SU-DHL-6 (cell line): ENCODE results near the gene CTCFL.

Source experiments
- H2AFZ ChIP-seq: fragments of 200-600 bp; sonication (generic); 2 replicates; pipeline ENCODE4 v1.6.1; 2014; ENCODE audit warnings: low read depth, mild to moderate bottlenecking, moderate library complexity, mixed read lengths, antibody characterized with exemption, low read length; ENCODE audit not compliant: severe bottlenecking
- H3F3A ChIP-seq: fragments of 200-600 bp; shearing (Covaris generic); 2 replicates; pipeline ENCODE4 v1.6.0; 2016; ENCODE audit warnings: antibody characterized with exemption, mild to moderate bottlenecking; ENCODE audit not compliant: insufficient read depth
- H3K27ac ChIP-seq: fragments of 200-600 bp; sonication (generic); 2 replicates; pipeline ENCODE4 v1.5.1; 2016; ENCODE audit warnings: low read depth, mild to moderate bottlenecking, low read length, moderate library complexity, mixed read lengths
- H3K27me3 ChIP-seq: fragments of 200-600 bp; sonication (generic), shearing (Covaris generic); 2 replicates; pipeline ENCODE4 v1.6.0; 2014; ENCODE audit warnings: mild to moderate bottlenecking, low read length
- H3K36me3 ChIP-seq: fragments of 200-600 bp; sonication (generic); 2 replicates; pipeline ENCODE4 v1.6.1; 2014; ENCODE audit warnings: mild to moderate bottlenecking, low read length, mixed read lengths
- H3K4me2 ChIP-seq: fragments of 300-600, 200-600 bp; shearing (Covaris generic), sonication (generic); 2 replicates; pipeline ENCODE4 v1.6.0; 2014; ENCODE audit warnings: low read length, low read depth, mild to moderate bottlenecking; ENCODE audit not compliant: poor library complexity, severe bottlenecking
- H3K4me3 ChIP-seq: fragments of 200-600 bp; sonication (generic); 2 replicates; pipeline ENCODE4 v1.5.1; 2014; ENCODE audit warnings: antibody characterized with exemption, low read length, mild to moderate bottlenecking, mixed read lengths; ENCODE audit not compliant: insufficient read depth, poor library complexity, severe bottlenecking
- H3K79me2 ChIP-seq: fragments of 200-600 bp; sonication (generic); 2 replicates; pipeline ENCODE4 v1.6.1; 2014; ENCODE audit warnings: mild to moderate bottlenecking, low read length, moderate library complexity; ENCODE audit not compliant: insufficient read depth
- H3K9ac ChIP-seq: fragments of 200-600 bp; sonication (generic); 2 replicates; pipeline ENCODE4 v1.7.0; 2014; ENCODE audit warnings: mild to moderate bottlenecking, low read length
- H3K9me2 ChIP-seq: fragments of 200-600 bp; sonication (generic); replicated peaks from 2 replicates; pipeline ENCODE4 v1.6.1; 2014; ENCODE audit warnings: low read length; ENCODE audit not compliant: insufficient read depth
- H3K9me3 ChIP-seq: fragments of 200-600 bp; sonication (generic); 2 replicates; pipeline ENCODE4 v1.6.1; 2014; ENCODE audit warnings: low read length, mixed read lengths; ENCODE audit not compliant: insufficient read depth
- H4K20me1 ChIP-seq: fragments of 200-600 bp; sonication (generic); 2 replicates; pipeline ENCODE4 v1.6.1; 2014; ENCODE audit warnings: low read depth, mild to moderate bottlenecking, antibody characterized with exemption, low read length, moderate library complexity, mixed read lengths
- EZH2phosphoT487 ChIP-seq: fragments of 200-600 bp; sonication (generic), shearing (Covaris generic); conservative IDR thresholded peaks from 2 replicates; pipeline ENCODE4 v1.6.1; 2018; ENCODE audit warnings: mild to moderate bottlenecking, antibody characterized with exemption, low read length, moderate library complexity, mixed read lengths
- TF ChIP-seq, protein P1 (sequence below): fragments of 200-600 bp; sonication (generic); IDR thresholded peaks from one replicate; pipeline ENCODE4 v1.5.1; 2017; ENCODE audit warnings: antibody characterized with exemption, mild to moderate bottlenecking, low read length, moderate library complexity; ENCODE audit not compliant: insufficient read depth, poor library complexity, severe bottlenecking

CTCFL gene

GRCh38 chr20:57471496-57472372 is 53.2 kb downstream of the CTCFL start:
- Histone ChIP-seq H3K79me2 (no peaks in the 10 kb centered on the region), H3F3A (no peaks in the 10 kb centered on the region), H3K9me2 (no peaks in the 10 kb centered on the region), H3K27me3 (no peaks in the 10 kb centered on the region; the same call in 1 of the 2 replicates), H3K36me3 (no peaks in the 10 kb centered on the region), H3K9ac (no peak overlapping the region), H4K20me1 (no peaks in the 10 kb centered on the region), H3K9me3 (no peaks in the 10 kb centered on the region), H3K27ac (no peak overlapping the region), H2AFZ (no peak overlapping the region), H3K4me2 (no peak overlapping the region), H3K4me3 (no peak overlapping the region)
- TF ChIP-seq, protein P1, sequence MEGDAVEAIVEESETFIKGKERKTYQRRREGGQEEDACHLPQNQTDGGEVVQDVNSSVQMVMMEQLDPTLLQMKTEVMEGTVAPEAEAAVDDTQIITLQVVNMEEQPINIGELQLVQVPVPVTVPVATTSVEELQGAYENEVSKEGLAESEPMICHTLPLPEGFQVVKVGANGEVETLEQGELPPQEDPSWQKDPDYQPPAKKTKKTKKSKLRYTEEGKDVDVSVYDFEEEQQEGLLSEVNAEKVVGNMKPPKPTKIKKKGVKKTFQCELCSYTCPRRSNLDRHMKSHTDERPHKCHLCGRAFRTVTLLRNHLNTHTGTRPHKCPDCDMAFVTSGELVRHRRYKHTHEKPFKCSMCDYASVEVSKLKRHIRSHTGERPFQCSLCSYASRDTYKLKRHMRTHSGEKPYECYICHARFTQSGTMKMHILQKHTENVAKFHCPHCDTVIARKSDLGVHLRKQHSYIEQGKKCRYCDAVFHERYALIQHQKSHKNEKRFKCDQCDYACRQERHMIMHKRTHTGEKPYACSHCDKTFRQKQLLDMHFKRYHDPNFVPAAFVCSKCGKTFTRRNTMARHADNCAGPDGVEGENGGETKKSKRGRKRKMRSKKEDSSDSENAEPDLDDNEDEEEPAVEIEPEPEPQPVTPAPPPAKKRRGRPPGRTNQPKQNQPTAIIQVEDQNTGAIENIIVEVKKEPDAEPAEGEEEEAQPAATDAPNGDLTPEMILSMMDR, result no peak
- no peak for TF ChIP-seq EZH2phosphoT487

DNA sequence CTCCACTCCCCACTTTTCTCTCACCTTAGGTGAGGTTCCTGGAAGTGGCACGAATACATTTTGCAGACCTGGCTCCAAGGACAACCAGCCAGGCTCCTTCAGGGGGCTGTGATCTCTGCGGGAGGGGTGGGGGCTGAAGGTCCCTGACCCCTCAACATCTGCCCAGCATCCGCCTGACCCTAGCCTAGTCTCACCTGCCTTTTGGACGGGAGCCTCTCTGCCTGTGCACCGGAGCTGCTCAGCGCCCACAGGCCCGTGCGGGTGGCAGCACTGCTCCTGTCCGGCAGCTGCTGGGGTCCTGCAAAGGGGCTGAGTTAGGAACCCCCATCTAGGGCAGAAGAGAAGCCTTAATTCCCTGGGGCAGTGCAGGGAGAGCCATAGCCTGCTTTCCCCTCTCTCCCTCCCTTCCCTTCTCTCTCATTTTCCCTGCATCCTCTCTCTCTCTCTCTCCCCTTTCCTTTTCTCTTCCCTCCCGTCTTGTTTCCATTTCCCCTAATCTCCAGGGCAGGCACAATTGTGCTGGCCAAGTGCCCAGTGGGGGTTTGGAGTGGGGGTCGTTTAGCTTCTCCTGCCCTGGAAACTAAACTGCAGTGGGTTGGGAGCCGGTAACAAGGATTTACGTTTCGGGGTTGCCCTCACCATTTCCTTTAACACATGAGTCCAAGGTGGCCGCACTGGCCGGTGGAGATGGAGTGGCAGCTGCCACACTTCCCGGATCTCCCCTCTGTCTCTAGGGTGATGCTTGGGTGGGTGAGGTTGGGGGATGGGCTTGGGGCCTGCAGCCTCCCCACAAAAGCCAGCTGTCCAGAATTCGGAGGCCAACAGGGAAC is 54.1 kb downstream of the CTCFL start:
- Histone ChIP-seq H3K4me3 (no peak overlapping the region), H3K4me2 (no peak overlapping the region), H3K9ac (no peak overlapping the region)

GRCh38 chr20:57470212-57470522 is 54.8 kb downstream of the CTCFL start:
- Histone ChIP-seq H3K27me3 (no peaks in the 10 kb centered on the region; the same call in 1 of the 2 replicates), H3F3A (no peaks in the 10 kb centered on the region), H3K27ac (no peak overlapping the region), H3K4me2 (no peak overlapping the region), H3K4me3 (no peak overlapping the region), H3K79me2 (no peaks in the 10 kb centered on the region), H3K9me3 (no peaks in the 10 kb centered on the region), H3K9ac (no peak overlapping the region), H2AFZ (no peak overlapping the region), H3K36me3 (no peaks in the 10 kb centered on the region), H4K20me1 (no peaks in the 10 kb centered on the region), H3K9me2 (no peaks in the 10 kb centered on the region)
- TF ChIP-seq, protein P1, result no peak
- TF ChIP-seq EZH2phosphoT487, result no peak

More for the DNA sequence above, 54.1 kb downstream of the CTCFL start:
- no peaks in the 10 kb centered on the region for H3K36me3 ChIP-seq
- H3K79me2 ChIP-seq, result no peaks in the 10 kb centered on the region
- TF ChIP-seq EZH2phosphoT487, result no peak
- TF ChIP-seq, protein P1, result no peak
- no peak overlapping the region for H2AFZ ChIP-seq
- H3K27me3 ChIP-seq, result no peaks in the 10 kb centered on the region; the same call in 1 of the 2 replicates
- no peaks in the 10 kb centered on the region for H3F3A ChIP-seq
- no peak overlapping the region for H3K27ac ChIP-seq
- no peaks in the 10 kb centered on the region for H3K9me3 ChIP-seq
- H4K20me1 ChIP-seq, result no peaks in the 10 kb centered on the region
- no peaks in the 10 kb centered on the region for H3K9me2 ChIP-seq
